Spleen (tissue), 7 donors: ENCODE results near the gene ZNF451.

ENCODE experiments used
- POLR2A ChIP-seq, 3 donors: fragments of 450-650 bp; IDR thresholded peaks; one replicate each; pipeline ENCODE4 v1.5.1; 2017; ENCODE audit warnings: antibody characterized with exemption in 3 of 3, mild to moderate bottlenecking in 1 of 3
- TF ChIP-seq, protein P1 (sequence below), 11 experiments: fragments of 200-600 bp in 7 of 11; fragments of 450-650 bp in 4 of 11; sonication (generic) in 4 of 11; IDR thresholded peaks in 8 of 11; conservative IDR thresholded peaks in 3 of 11; 1 replicate in 7 of 11; 2 replicates in 4 of 11; pipeline versions ENCODE4 v1.4.0 to v1.8.0; 2016 to 2021; ENCODE audit warnings: antibody characterized with exemption in 11 of 11, inconsistent platforms in 4 of 11, mild to moderate bottlenecking in 1 of 11
- donor health status: DM: no; HTN: no; CAD: no; lungs with moderate emphysema.
- donor health status: DM: no; HTN: no; CAD: no.
- donor health status: DM: no; HTN: no; CAD: no.

DNA sequence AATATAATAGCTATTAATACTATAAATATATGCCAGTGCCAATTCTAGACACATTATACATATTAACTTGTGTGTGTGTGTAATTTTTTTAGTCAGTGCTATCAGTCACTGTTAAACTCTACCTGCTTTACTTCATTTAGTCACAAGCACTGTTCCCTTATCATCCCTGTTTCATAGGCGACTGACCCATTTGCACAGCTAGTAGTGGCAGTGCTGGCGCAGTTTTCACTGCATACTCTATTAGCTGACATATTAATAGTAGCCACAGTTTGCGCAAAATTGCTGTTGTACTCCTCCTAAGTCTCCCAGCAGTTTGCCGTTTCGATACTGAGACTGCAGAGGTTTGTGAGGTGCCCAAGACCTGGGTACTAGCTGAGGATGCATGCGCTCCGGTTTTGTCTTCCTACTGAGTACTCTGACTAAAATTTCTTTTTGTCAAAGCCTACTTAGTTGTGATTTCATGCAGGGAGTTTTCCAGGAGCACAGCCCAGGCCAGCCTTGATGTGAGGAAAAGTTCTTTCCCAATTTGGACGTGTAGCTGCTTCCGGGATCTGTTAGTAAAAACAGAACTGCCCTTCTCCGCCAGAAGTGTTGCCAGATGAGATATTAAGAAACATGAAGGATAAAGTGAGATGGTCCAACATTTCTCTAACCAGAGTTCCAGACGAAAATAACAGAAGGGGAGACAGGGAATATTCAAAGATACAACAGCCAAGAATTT lies 87.7 kb downstream of the ZNF451 start:
- no peak for TF ChIP-seq POLR2A (IDR thresholded peaks at IDR 0.05)
- TF ChIP-seq, protein P1, sequence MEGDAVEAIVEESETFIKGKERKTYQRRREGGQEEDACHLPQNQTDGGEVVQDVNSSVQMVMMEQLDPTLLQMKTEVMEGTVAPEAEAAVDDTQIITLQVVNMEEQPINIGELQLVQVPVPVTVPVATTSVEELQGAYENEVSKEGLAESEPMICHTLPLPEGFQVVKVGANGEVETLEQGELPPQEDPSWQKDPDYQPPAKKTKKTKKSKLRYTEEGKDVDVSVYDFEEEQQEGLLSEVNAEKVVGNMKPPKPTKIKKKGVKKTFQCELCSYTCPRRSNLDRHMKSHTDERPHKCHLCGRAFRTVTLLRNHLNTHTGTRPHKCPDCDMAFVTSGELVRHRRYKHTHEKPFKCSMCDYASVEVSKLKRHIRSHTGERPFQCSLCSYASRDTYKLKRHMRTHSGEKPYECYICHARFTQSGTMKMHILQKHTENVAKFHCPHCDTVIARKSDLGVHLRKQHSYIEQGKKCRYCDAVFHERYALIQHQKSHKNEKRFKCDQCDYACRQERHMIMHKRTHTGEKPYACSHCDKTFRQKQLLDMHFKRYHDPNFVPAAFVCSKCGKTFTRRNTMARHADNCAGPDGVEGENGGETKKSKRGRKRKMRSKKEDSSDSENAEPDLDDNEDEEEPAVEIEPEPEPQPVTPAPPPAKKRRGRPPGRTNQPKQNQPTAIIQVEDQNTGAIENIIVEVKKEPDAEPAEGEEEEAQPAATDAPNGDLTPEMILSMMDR (IDR thresholded peaks at IDR 0.05 in 8 of 11, conservative IDR thresholded peaks at IDR 0.05 in 3 of 11) = no peak
